ENCODE results near the gene DEPP1.

DEPP1 gene

GRCh38 chr10:44965104-44965503 lies 13.5 kb downstream of the DEPP1 start:
- DNase-seq, result no peak

- peak; percentile 40 for DNase-seq
These were observed 14.6 kb downstream of the DEPP1 start for GRCh38 chr10:44963772-44964633.

GRCh38 chr10:44962870-44963738 lies 15.5 kb downstream of the DEPP1 start:
- DNase-seq, result peak; percentile 33

- no peak for DNase-seq
These were observed 16.5 kb downstream of the DEPP1 start for GRCh38 chr10:44961931-44962750.

- no peak for DNase-seq
These were observed 17.4 kb downstream of the DEPP1 start for GRCh38 chr10:44961230-44961571.

- no peak for DNase-seq
These were observed 18.0 kb downstream of the DEPP1 start for GRCh38 chr10:44960482-44961229.

- no peak for DNase-seq
These were observed 18.5 kb downstream of the DEPP1 start for GRCh38 chr10:44960088-44960460.

GRCh38 chr10:44959247-44960087 lies 19.1 kb downstream of the DEPP1 start, which contains the start of gene RASSF4:
Gene RASSF4 (plus strand): TSS chr10:44959802. CDS start chr10:44970203, 10,401 bp downstream.
- DNase-seq, result peak; percentile 72

GRCh38 chr10:44958898-44959246 lies 19.7 kb downstream of the DEPP1 start:
- no peak for DNase-seq

GRCh38 chr10:44958196-44958897 lies 20.3 kb downstream of the DEPP1 start:
- no peak for DNase-seq

GRCh38 chr10:44956717-44957706 lies 21.6 kb downstream of the DEPP1 start:
- no peak for DNase-seq

GRCh38 chr10:44956226-44956625 lies 22.4 kb downstream of the DEPP1 start:
- DNase-seq, result no peak

GRCh38 chr10:44955413-44956070 lies 23.1 kb downstream of the DEPP1 start:
- DNase-seq, result peak; percentile 22

GRCh38 chr10:44954962-44955361 lies 23.6 kb downstream of the DEPP1 start:
- no peak for DNase-seq

GRCh38 chr10:44954042-44954441 lies 24.6 kb downstream of the DEPP1 start:
- DNase-seq, result no peak

- no peak for DNase-seq
These were observed 25.8 kb downstream of the DEPP1 start for GRCh38 chr10:44952779-44953231.

GRCh38 chr10:44951576-44952226 lies 26.9 kb downstream of the DEPP1 start:
- no peak for DNase-seq

Data from NCI-H2171 treated with DMSO at 0.1 percent for 48 hours (cell line).